Mesenteric fat pad (tissue), 1 donor: ENCODE measurements around the gene PPP1R13B. TPM values are rescaled to one million over a fixed set of nuclear protein-coding genes. Genes with fewer than 3 reads are reported as not detected.

Source experiments
- DNase-seq: peaks from one replicate; pipeline ENCODE4 v3.0.0-alpha.2; 2020; ENCODE audit warnings: low spot score
- total RNA-seq: library from RNA; stranded (reverse); fragmentation: NEBNext Ultra II Directional; extraction: Animal tissue kit (Norgen Biotek cat#: 25700); gene quantifications from one replicate; pipeline ENCODE4 v1.2.1, GENCODE V29; 2021
- donor health status: DM: yes; HTN: yes; CAD: no.

PPP1R13B gene
- total RNA-seq, 1 donor from 2014 or later: 26.2 TPM

DNA sequence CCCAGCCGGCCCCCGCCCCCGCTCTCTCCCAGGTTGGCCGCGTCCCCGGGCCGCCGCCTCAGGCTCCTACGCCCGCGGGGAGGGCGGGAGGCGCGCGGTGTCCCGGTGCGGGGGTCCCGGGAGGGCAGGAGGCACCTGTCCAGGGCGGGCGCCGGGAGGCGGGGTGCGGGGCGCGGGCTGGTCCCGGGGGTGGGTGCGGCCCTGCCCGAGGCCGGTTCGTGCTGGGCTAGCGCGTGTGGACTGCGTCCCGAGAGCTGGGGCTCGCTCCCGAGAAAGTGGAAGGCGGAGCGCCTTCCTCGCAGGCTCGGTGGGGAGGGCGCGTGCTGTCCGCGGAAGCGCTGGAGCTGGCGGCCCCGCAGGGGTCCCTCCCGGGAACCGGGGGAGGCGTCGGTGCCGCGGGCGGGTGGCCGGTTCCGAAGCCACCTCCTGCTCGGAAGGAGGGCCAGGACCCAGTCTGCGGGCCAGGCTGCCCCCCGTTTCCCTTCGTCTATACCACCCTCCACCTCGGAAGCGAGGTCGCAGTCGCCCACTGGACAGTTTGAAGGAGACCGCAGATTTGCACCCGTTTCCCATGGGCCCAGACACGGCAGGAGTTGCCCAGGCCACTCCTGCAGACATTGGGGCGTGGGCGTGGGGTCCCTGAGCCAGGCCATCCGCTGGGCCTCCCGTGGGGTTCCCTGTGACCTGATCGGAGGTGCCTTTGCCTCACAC is 131.1 kb downstream of the PPP1R13B start:
- DNase-seq: no peak

DNA sequence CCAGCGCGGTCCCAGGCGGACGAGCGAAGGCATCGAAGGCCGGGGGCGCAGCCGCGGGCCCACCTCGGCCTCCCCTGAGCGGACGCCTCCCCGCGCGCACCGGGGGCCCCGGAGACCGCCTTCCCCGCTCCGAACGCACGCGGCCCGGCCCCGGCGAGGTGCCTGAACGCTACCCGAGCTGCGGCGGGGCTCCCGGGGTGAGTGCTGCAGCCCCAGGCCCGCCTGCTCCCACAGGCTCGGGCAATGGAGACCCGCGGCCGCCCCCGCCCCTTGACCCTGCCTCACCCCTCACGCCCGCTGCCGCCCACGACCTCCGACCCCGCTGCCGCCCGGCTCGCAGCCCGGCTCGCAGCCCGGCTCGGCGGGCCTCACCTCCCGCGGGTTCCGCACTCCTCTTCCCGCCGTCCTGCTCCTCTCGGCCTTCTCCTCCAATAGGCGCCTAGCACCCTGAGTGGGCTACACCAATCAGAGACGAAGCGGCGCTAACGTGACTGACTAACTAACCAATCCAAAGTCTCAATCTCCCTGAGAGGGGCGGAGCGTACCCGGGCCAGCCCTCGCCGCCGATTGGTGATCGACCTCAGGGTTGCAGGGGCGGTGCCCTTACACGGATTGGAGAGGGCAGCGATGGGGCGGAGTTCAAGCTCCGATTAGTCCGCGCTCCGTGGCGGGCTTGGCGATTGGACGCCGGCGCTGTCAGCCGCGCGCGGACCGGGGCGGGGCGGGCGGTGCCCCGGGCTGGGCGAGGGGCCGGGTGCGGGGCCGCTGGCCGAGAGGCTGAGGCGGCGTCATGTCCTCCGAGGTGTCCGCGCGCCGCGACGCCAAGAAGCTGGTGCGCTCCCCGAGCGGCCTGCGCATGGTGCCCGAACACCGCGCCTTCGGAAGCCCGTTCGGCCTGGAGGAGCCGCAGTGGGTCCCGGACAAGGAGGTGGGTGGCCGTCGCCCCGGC is 132.0 kb downstream of the PPP1R13B start, which contains the start of the genes XRCC3 and ZFYVE21:
Gene XRCC3 (minus strand): TSS at position 400 of the 949 bp plus-strand sequence. CDS start 4,364 bp downstream, outside the sequence.
Gene ZFYVE21 (plus strand): TSS at position 759 of the 949 bp plus-strand sequence. CDS start 32 bp downstream, at position 791.
- DNase-seq: peak; percentile 100

DNA sequence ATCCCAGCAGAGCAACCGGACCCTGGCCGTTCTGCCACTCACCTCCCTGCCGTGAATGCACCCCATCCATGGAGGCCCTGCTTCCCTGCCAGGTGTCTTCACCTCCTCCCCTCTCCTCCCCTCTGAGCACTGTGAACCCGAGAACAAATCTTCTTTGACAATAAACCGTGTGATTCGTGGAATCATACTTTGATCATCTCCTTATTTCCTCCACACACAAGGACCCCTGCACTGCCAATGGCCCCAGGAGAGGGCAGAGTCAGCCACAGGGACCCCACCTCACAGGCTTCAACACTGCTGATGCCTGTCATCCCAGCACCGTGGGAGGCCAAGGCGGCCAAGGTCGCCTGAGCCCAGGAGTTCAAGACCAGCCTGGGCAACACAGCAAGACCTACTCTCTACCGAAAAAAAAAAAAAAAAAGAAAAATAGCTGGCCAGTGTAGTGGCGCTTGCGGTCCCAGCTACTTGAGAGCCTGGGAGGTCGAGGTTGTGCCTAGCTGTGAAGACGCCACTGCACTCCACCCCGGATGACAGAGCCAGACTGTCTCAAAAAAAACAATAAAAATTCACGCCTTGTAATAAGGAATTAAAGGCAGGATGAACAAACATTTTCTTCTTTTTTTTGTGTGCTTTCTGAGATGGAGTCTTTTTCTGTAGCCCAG is 133.2 kb downstream of the PPP1R13B start:
- DNase-seq: no peak

DNA sequence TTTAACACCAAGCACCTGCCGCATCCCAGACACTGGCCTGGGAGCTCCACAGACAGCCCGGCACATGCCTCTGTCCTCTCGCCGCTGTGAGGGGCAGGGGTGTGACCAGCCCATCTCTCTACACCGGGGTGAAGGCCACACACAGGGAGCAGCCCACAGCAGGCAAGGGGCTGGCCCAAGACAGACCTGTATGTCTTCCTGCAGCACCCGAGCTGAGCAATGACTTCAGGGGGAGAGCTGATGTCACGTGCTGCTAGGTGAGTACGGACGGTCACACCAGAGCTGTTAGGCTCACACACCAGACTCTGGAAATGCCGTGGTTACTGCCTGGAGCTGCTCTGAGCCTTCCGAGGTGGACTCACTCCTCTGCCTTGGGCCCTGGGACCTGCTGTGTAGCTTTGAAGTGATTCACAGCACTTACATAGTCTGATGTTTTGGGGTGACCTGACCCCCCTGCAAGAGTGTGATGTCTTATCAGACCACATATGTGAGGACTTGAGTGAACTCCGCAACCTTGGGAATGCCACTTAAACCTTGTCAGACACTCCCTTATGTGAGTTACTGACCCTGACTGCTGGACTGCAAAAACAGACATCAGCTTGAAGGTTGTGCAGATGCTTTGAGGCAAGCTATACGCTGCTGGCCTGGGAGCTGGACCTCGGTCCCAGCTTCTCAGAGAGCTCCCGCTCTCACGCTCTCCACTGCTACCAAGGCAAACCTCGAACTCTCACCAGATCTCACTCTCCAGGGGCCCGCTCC is 133.9 kb downstream of the PPP1R13B start:
- no peak for DNase-seq

DNA sequence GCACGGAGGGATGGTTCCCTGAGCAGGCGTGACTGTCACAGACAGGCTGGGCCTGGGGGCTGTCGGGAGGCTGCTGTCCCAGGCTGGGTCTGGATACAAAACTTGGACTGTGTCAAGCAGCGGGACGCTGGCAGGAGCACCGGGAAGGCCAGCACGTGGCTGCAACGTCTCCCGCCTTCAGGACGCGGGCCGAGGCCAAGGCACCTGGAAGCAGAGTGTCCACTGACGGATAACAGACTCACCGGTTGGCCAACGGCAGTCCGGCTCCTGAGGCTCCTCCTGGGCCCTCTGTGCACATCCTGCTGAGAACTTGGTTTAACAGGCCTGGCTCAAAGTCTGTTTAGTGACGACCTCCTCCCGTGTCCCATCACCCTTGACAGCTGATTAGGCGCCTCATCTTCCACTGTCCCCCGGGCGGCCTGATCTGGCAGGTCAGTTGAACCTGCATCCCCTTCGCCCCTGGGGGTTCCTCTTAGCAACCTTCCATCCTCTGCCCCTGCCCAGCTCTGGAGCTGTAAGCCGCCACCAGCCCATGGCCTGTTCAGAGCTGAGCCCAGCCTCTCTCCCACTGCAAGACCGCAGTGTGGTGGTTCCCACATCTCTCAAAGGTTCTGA is 134.6 kb downstream of the PPP1R13B start:
- DNase-seq: no peak

DNA sequence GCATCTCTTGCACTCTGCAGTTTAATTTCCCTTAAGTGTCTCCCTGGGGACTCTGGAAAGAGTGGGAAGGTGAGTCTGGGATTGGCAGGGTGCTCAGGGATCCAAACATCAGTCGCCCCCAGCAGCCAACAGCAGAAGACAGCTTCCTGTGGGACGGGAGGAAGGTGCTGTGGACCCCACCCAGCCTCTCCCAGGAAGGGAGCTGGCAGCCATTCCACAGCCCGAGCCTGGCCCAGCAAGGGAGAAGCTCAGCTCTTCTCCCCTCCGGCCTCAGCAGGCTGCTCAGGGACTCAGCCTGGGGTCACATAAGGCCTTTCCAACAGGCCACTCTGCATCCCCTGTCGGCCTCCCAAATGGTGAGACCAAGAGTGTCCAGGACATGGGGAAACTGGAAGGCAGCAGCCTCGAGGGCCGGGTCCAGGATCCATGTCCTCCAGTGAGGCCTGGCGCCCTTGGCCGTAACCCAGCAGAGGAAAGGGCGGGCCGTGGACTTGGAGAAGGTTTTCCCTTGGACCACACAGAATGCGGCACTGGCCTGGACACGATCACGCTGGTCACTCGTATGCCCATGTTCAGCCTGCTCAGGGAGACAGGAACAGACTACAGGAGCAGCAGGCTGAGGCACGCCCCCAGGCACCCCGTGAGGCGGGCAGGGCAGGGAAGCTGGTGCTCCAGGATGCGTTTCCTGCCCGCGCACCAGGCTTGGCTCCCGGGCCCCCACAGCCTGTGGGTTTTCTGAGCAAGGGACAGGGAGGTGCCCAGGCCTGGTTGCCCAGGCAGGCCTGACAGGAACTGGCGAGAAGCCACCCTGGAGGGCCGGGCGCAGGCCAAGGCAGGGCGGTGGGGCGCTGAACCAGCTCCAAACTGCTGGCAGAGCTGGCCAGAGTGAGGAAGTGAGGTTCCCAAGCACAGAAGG is 135.6 kb downstream of the PPP1R13B start:
- no peak for DNase-seq

DNA sequence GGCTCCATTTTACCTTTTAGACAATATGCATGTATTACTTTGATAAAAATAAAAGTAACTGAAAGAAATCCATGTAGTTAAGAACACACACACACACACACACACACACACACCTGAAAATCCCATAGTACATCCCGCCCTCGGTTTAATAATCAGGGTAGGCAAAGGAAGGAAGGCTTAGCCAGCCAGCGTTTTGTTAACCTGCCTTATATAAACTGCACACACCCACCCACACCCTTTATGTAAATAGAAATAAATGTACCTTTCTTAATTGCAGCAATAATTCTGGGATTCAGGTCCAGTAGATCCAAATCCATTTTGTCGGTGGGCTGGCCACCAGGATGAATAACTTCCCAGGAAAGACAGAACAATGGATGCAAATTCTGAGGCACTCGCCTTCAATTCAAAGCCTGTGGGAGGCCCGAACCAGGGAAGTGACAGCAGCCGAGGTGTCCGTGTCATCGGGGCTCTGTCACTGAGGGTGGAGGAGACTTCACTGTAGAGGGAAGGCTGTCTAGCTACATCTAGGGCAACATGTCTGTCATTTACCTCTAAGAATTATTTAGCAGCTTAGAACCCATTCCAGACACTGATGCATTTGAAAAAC is 136.5 kb downstream of the PPP1R13B start:
- DNase-seq: no peak

DNA sequence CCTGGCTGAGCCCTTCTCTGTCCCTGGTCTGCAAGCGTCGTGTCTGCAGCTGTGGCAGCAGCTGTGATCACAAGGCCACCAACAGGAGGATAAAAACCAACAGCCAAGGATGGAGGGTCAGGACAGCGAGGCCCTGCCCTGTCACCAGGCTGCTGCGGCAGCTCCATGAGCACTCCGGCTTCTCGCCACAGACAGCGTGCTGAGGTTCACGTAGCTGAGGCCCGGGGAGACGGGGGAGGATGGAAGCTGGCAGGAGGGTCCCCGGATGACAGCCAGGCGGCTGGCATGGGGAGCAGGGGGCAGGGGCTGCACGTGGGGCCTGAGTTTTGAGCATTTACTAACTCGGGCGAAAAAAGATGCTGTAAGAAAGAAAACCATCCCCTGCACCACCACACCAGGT is 137.6 kb downstream of the PPP1R13B start:
- DNase-seq: no peak

DNA sequence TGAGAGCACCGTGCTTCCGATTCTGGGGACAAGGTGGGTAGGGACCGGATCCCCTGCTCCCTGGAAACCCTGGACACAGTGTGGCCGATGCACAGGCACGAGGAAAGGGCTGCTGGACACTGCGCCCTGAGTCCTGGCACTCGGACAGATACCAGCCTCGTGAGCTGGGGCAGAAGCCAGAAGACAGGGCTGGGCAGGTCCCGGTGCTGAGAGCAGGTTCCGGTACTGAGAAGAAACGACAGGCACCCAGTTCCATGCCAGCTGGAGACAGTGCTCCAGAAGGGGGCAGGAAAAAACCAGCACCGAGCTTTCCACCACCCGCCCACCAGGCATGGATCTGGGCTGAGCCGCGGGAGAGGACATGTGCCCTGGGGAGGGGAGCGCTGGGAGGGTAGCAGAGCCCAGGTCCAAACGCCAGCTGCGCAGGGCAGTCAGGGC is 138.6 kb downstream of the PPP1R13B start:
- no peak for DNase-seq

DNA sequence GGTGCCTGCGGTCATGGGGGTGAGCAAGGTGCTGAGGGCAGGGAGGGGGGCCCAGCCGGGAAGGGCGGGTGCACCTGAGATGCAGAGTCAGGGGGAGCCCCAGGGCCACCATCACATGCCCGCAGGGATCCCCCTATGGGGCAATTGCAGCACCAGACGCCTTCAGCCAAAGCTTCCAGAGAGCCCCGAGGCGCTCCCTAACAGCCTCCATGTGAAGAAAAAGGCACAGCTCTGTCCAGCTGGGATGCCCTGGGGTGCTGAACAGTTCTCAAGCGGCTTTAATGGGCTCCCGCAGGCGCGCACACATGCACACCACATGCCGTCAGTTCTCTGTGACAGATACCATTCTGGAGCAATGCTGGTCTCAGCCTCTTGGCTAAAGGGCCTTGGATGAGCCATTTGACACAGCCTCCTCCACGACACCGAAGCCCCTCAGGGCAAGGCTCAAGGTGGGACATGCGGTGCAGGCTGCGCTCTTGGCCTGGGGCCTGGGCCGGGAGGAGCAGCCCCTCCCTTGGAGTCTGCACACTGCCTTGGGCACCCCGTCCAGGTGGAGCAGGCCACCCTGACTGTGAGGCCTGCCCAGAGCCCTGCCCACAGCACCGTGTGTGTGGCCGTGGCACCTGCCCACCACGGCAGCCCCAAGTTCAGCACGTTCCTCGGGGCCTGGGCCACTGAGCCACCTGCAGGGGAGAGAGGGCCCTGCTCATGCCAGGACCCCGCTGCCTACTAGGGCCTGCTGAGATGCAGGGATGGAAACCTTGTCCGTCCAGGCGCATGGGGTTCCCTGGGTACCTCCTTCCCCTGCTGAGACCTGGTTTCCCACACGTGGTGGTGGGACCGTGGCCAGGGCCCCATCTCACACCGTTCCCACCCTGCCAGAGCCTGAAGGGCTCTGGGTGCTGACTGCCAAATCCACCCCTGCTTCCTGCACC is 139.8 kb downstream of the PPP1R13B start:
- no peak for DNase-seq

DNA sequence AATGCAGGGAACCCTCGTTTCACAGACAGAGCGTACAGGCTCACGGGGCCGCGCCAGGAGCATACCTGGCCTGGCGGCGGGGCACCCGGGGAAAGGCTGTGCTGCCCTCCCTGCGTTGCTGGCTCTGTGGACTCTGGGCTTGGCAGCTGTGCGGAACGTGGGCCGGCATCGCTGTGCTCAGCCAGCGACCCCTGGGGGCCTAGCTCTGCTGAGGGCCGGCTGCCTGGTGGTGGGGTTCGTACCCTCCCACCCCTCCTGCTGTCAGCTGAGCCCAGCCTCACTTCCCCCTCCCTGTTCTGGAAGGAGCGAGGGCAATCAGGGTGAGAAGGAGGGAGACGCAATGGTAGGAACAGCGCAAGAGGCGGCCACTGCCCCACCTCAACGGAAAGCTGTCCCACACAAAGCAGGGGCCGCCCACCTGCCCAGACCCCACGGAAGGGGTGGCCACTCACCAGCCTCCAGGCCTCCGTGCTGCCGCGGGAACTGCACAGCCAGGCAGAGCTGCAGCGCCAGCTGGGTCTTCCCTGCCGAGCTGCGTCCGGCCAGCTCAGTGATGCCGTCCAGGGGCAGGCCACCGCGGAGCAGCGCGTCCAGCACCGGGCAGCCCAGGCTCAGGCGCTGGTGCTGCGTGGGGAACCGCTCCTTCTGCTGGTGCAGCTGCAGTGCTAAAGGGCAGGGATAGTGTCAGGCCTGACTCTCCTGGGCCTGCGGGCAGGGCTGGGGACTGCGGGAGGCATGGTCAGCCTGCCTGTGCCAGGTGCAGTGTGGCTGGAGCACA is 140.6 kb downstream of the PPP1R13B start:
- DNase-seq: no peak

DNA sequence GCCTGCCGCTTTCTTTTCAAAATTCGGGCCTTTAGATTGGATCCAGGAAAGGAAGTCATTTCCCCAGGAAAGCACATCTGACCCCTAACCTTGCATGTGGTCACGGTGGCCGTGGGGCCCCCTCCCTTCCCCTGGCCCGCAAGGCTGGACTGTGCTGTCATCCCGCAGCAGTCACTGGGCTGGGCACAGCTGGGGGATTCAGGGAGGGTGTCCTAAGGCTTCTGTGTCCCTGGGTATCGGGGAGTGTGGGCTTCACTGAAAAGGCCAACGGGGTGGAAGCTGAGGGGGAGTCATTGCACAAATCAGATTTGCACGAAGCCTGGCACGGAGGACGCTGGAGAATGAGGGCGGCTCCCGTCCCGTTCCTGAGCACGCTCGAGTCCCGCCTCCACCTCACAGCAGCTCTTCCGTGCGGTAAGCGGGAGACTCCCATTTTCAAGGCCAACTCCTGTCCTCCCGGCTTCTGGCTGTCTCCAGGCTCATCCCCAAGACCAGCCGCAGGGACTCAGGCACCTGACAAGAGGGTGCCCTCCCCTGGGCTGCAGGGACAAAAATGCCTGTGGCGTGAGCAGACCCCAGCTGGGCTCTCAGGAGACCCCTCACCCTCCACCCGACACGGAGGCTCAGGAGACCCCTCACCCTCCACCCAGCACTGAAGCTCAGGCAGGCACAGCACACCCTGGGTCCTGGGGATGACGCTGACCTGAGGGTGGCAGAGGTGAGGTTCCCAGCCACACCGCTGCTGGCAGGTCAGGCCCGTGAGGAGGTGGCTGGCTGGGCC is 141.7 kb downstream of the PPP1R13B start:
- no peak for DNase-seq

DNA sequence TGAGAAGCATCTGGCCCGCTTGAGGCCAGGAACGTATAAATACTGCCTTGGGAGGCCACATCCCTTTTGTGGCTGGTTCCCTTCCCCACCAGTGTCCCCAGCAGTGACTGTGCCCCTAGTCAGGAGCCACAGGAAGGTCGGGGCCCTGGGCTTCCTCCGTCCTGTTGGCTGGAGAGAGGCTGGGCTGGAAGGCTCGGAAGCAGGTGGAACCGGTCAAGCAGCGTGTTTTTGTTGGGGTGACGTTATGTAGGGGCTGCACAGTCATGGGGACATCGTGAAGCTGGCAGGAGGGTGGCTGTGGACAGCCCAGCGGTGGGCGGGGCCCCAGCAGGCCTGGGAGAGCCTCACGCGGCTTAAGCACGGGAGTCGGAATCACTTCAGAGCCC is 142.3 kb downstream of the PPP1R13B start:
- DNase-seq: no peak

DNA sequence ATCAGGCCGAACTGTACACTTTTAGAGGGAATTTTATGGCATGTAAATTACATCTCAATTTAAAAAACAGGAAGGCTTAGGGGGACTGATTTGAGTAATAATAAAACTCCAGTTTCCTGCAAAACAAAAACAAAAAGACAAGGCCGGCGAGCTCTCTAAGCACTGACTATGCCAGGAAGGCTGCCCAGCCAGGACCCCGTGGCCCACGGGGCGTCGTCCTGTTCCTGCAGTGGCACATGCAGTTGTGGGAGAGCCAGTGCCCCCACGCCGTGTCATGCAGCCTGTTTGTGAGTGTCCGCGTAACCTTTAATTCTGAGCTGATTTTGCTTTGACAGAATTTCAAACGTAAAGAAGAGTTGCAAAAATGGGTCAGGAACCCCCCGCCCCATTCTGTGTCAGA is 142.7 kb downstream of the PPP1R13B start:
- no peak for DNase-seq

DNA sequence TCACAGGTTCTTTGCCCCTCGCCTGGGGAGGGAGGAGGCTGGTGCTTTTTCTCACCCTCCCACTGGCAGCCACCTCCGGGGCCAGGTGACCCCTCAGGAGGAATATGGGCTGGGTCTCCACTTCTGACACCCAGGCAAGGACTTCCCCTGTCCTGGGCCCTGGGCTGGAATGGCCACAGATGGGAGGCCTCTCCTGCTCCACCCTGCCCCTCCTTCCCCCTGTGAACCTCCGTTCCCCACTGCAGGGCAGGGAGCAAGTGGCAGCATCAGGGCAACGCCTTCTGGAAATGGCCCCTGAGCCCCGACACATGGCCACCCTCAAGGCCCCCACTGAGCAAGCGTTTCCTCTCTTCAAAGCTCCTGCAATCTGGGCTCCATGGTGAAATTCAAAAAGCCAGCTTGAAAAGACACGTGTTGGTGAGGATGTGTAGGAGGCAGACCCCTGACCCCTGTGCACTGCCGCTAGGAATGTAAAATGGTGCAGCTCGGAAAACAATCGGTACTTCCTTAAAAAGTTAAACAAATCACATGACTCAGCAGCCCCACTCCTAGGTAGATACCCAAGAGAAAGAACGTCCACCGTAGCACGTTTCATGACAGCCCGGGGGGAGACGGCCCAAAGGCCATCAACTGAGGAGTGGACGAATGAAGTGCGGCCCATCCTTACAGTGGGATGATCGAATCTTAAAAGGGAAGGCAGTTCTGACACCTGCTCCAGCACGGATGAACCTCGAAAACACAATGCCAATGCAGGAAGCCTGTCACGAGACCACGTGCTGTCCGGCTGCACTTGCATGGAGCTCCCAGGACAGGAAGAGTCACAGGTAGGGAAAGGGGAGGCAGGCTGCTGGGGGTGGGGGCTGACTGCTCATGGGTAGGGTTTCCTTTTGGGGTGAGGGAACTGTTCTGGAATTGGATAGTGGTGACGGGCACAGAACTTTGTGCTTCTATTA is 143.7 kb downstream of the PPP1R13B start:
- DNase-seq: no peak
